Spleen (tissue), 7 donors: ENCODE data around the gene SDC1.

Experiments
- CTCF ChIP-seq, 11 experiments: fragments of 200-600 bp in 7 of 11; fragments of 450-650 bp in 4 of 11; sonication (generic) in 4 of 11; IDR thresholded peaks in 8 of 11; conservative IDR thresholded peaks in 3 of 11; 1 replicate in 7 of 11; 2 replicates in 4 of 11; pipeline versions ENCODE4 v1.4.0 to v1.8.0; 2016 to 2021; ENCODE audit warnings: antibody characterized with exemption in 11 of 11, inconsistent platforms in 4 of 11, mild to moderate bottlenecking in 1 of 11
- POLR2A ChIP-seq, 3 donors: fragments of 450-650 bp; IDR thresholded peaks; one replicate each; pipeline ENCODE4 v1.5.1; 2017; ENCODE audit warnings: antibody characterized with exemption in 3 of 3, mild to moderate bottlenecking in 1 of 3
- POLR2AphosphoS5 ChIP-seq, 3 donors: sonication (generic); formaldehyde crosslinking; IDR thresholded peaks; one replicate each; pipeline ENCODE4 v1.5.1; 2017; ENCODE audit warnings: antibody characterized with exemption in 3 of 3
- donor health status: DM: no; HTN: no; CAD: no; lungs with moderate emphysema.
- donor health status: DM: no; HTN: no; CAD: no.
- donor health status: DM: no; HTN: no; CAD: no.

GRCh38 chr2:20169796-20170703 lies 54.9 kb downstream of the SDC1 start:
- TF ChIP-seq CTCF (IDR thresholded peaks at IDR 0.05 in 8 of 11, conservative IDR thresholded peaks at IDR 0.05 in 3 of 11), result no peak
- TF ChIP-seq POLR2AphosphoS5 (IDR thresholded peaks at IDR 0.05), result no peak
- TF ChIP-seq POLR2A (IDR thresholded peaks at IDR 0.05), result no peak
